Muscle of leg (tissue), 11 donors: ENCODE data around the gene ZIC4. TPM values are rescaled to one million over a fixed set of nuclear protein-coding genes. Genes with fewer than 3 reads are reported as not detected.
A peak's percentile ranks its signal among the peaks of the same experiment; 100 is the strongest.

Source experiments
- DNase-seq: peaks from one replicate; pipeline ENCODE4 v3.0.0; 2013
- H3K27ac ChIP-seq: one replicate; pipeline ENCODE4 v1.5.1; 2013; ENCODE audit warnings: mild to moderate bottlenecking, low read length, control low read depth
- H3K27me3 ChIP-seq: one replicate; pipeline ENCODE4 v1.6.1; 2013; ENCODE audit warnings: low read length; ENCODE audit not compliant: control insufficient read depth, insufficient read depth
- H3K36me3 ChIP-seq: one replicate; pipeline ENCODE4 v1.6.1; 2013; ENCODE audit warnings: low read length; ENCODE audit not compliant: control insufficient read depth, insufficient read depth
- H3K4me1 ChIP-seq: one replicate; pipeline ENCODE4 v1.6.1; 2013; ENCODE audit warnings: low read length; ENCODE audit not compliant: control insufficient read depth, insufficient read depth
- H3K4me3 ChIP-seq: one replicate; pipeline ENCODE4 v1.5.1; 2013; ENCODE audit warnings: low read length, control low read depth
- H3K9me3 ChIP-seq: replicated peaks from 2 replicates; pipeline ENCODE4 v1.6.1; 2013; ENCODE audit warnings: low read depth, low read length; ENCODE audit not compliant: control insufficient read depth
- WGBS: methylation state at CpG from one replicate; pipeline ENCODE4 v1.1.5; 2013; ENCODE audit warnings: missing lambda C conversion rate; ENCODE audit not compliant: insufficient coverage; 5-methylcytosine and 5-hydroxymethylcytosine counted together
- polyA plus RNA-seq, 8 donors: library from polyadenylated mRNA; unstranded; fragments of 120-200 nt; gene quantifications; one replicate each; pipeline versions ENCODE4 v1.2.1 to v1.2.3, GENCODE V29; 2013; ENCODE audit warnings: inconsistent platforms in 1 of 8, low replicate concordance in 1 of 8; ENCODE audit not compliant: insufficient read length in 8 of 8, insufficient read depth in 1 of 8
- total RNA-seq: library from RNA; stranded (reverse); fragments of 120-200 nt; gene quantifications from one replicate; pipeline ENCODE4 v1.2.4, GENCODE V29; 2013

Gene ZIC4
- total and polyA plus RNA-seq, 9 donors, result 1.1 to 6.1 (median 3.6) TPM

DNA sequence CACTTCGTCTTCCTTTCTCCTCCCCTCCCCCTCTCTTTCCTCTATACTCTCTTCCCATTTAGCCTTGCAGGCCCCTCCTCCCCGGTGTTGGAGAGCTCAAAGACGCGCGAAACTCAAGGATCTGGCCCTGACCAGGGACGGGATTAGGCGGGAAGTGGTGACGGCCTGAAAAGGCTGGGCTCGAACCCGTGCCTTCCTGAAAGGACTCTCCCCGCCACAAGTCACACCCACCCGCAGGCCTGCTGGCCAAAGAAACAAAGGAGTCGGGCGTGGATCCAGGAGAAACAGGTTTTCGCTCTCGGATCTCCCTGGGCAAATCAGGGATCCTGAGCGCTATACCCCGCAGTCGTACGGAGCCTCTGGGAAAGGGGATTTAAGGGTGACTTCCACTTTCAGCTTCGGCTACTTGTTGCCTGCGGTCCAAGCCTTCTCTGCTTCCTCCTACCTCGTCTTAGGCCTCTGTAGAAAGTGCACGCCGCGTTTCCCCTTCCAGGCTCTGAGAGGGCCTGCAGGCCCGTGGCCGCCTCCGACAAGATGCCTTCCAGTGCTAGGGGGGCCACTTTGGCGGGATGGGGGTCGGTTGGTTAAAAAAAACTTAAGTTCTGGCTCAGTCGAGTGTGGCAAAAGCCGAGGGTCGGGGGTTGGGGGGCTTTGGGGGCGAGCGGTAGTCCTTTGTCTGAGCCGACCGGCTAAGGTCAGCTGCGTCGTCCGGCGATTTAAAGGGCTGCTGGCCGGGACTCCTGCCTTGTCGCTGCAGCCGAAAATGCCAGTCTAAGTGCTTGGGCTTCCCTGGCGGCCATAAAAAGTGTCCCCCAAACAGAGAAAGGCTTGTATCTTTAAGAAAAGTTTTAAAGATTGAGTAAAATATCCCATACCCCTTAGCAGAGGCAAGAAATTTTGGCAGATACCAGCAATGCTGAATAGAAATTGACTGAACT lies 8.2 kb downstream of the ZIC4 start:
- Histone ChIP-seq H3K27ac (no peak overlapping the region), H3K36me3 (peaks cover 2% of the 10 kb centered on the region), H3K4me3 (no peak overlapping the region), H3K27me3 (peaks cover 70% of the 10 kb centered on the region), H3K4me1 (peaks cover 18% of the 10 kb centered on the region), H3K9me3 (no peaks in the 10 kb centered on the region)
- WGBS, result 29% methylated on average over 24 of the region's 46 CpGs
- no peak for DNase-seq

DNA sequence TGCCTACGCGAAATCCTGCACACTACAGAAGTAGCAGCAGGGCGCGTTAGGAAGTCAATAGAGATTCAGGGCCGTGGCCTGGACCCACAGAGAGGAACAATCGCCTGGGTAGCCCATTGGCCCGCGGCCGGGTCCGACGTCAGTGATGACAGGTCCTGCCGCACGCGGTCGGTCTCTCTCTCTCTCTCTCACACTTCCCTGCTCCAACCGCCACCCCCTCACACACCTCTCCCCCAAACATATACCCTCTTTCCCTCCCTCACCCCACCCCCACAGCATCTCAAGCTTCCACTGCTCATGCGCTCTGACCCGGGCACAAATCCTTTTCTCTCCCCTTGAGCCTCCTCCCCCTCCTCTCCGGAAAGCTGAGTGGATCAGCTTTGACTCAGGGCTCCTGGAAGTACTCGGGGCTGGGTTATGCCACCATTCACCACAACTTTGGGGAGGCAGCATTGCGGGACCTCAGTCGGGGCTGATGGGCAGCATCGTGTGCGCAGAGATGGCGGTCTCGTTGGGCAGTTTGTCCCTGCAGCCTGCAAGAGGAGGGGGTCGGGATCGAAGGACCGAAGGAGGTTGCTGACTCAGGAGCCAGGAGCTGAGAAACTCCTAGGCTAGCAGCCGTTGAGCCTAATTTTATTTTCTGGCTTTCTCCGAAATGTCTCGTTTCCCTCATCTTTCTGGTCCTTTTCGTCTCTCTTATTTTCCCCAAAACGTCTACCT lies 9.0 kb downstream of the ZIC4 start:
- Histone ChIP-seq H3K4me1 (peaks cover 24% of the 10 kb centered on the region), H3K36me3 (peaks cover 2% of the 10 kb centered on the region), H3K27me3 (peaks cover 76% of the 10 kb centered on the region), H3K4me3 (no peak overlapping the region), H3K27ac (no peak overlapping the region), H3K9me3 (no peaks in the 10 kb centered on the region)
- 5% methylated on average over 32 of the region's 34 CpGs for WGBS
- DNase-seq, result no peak

DNA sequence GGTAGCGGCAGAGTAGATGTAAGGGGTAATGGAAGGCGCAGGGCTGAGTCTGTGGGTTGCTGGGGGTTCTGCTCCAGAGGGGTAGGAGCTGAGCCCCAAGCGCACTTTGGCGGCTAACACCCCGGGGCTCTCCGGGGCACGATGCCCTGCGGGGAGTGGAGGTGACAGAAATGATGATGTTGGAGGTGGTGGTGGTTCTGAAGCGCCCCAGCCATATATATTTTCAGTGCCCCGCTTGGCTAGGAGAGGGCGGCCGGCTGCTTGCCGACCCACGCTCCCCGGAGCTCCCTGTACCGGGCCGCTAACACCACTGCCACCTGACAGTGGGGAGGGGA lies 9.7 kb downstream of the ZIC4 start:
- Histone ChIP-seq H3K27me3 (peaks cover 81% of the 10 kb centered on the region), H3K9me3 (no peaks in the 10 kb centered on the region), H3K36me3 (peaks cover 2% of the 10 kb centered on the region), H3K4me3 (no peak overlapping the region), H3K27ac (no peak overlapping the region), H3K4me1 (peaks cover 30% of the 10 kb centered on the region)
- 0% methylated on average over 2 of the region's 17 CpGs for WGBS
- no peak for DNase-seq

DNA sequence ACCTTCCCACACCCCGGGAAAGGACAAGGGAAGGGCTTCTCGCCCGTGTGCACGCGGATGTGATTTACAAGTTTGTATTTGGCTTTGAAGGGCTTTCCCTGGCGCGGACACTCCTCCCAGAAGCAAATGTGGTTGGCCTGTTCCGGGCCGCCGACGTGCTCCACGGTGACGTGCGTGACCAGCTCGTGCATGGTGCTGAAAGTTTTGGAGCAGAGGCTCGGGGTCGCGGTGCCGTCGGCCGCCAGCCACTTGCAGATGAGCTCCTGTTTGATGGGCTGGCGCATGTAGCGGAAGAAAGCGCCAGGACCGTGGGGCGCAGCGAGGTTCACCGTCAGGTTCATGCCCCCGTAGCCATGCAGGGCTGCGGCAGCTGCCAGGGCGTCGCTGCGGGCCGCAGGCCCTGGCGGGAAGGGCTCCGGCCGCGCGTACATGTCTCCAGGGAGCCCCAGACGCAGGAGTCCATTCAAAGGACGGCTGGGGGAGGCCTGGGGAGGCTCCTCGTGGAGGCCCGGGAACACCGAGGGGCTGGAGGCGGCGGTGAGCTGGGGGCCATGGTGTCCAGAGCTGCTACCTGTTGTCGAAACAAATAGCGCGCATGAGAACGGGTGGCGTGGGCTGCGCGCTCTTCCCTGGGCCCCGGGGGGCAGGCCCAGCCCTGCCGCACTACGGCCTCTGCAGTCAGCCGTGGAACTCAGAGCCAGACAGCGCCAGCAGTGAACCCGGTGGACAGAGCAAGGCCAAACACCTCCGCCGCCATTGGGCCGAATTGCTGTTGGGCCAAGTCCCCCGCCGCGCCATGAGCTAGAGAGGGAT lies 10.2 kb downstream of the ZIC4 start:
- peaks cover 86% of the 10 kb centered on the region for H3K27me3 ChIP-seq
- DNase-seq, result no peak
- H3K9me3 ChIP-seq, result no peaks in the 10 kb centered on the region
- peaks cover 34% of the 10 kb centered on the region for H3K4me1 ChIP-seq
- H3K36me3 ChIP-seq, result peaks cover 2% of the 10 kb centered on the region
- H3K27ac ChIP-seq, result no peak overlapping the region
- WGBS, result 11% methylated on average over 64 of the region's 65 CpGs
- H3K4me3 ChIP-seq, result no peak overlapping the region

DNA sequence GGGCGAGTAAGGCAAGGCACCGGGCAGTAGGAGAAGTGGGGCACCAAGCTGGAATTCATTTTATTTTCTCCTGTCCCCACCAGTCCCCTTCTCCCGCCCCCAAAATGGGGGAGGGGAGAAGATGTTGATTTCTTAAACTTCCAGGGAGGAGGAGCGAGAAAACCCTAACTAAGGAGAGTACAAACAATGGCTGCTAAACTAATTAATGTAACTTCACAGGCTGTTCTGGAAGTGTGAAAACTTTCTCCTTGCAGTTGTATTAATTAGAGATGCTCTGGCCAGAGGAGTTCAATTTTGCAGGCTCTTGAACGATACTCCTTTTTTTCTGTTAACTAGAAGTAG lies 11.5 kb downstream of the ZIC4 start:
- Histone ChIP-seq H3K4me3 (no peak overlapping the region), H3K4me1 (peaks cover 37% of the 10 kb centered on the region), H3K27ac (no peak overlapping the region), H3K9me3 (no peaks in the 10 kb centered on the region), H3K36me3 (peaks cover 2% of the 10 kb centered on the region), H3K27me3 (peaks cover 91% of the 10 kb centered on the region)
- no peak for DNase-seq
- WGBS, result no CpG with 5 or more reads among the region's 5 CpGs

DNA sequence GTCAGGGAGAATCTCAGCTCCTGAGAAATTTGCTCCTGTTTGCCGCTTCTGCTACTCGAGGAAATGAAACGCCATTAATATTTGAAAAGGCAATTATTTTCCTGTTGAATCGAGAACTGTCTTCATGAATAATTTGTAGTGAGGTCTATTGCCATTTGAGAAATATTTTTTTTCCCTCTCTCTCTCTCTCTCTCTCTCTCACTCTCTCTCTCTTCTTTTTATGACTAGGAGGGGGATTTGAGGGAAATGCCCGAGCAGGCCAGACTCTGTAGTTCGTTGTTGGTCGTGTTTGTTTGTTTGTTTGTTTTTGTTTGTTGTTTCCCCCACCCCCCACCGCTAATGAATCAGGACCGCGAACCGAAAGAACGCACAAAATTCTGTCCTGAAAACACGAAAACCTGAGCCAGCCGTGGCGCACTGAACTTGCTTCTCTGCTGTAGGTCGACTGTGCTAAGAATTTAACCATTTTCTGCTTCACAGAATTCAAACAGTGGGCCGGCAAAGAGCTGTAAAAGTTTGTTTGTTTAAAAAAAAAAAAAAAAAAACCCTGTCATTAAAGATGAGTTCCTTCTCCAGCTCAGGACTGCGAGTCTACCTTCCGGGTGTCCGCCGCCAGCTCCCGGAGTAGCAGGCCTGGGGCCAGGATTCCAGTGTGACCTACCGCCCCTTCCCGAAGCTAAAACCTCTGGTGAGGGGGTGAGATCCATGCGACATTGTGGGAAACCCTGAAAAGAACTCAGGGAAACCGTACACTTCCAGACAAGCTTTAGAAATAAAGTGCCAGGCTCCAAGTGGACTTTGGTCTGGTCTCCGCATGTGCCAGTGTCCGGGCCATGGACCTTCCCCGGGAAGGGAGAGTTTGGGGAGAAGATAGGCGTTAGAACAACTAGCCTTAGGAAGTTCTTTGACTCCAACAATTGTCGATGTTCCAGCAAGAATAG lies 12.1 kb downstream of the ZIC4 start:
- H3K36me3 ChIP-seq, result peaks cover 2% of the 10 kb centered on the region
- peaks cover 37% of the 10 kb centered on the region for H3K4me1 ChIP-seq
- H3K9me3 ChIP-seq, result no peaks in the 10 kb centered on the region
- H3K4me3 ChIP-seq, result peak overlapping the region; percentile 59
- peak overlapping the region; percentile 88 for H3K27ac ChIP-seq
- whole genome bisulfite sequencing, result 25% methylated on average over 4 of the region's 31 CpGs
- H3K27me3 ChIP-seq, result peaks cover 98% of the 10 kb centered on the region
- DNase-seq, result no peak

DNA sequence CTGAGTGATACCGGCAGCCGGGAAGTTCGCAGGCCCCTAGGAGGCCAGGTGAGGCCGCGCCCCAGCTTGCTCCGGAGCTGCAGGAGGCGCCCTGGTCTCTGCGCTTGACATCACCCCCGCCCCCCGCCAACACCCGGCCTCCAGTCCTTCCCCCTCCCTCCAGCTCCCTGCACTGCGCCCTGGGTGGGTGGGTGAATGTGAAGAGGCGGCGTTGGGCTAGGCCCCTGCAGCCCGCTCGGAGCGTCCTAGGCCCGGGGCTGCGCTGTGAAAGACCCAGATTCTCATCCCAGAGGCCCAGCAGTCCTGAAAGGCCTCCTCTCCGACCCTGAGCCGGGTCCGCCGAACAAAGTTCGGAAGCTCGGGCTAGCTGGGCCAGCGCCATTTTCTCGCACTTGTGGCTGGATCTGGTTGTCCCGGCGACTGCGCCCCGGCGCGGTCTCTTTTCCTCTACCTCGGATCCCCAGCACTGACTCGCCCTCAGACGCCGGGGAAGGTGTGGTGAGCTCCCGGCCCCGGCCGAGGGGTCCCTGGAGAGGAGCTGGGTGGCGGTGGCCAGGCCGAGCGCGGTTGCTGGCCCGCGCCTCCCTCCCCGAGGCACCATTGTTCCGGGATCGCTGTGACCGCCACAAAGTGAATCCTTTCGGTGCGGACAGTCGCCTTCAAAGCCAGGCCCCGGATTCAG lies 12.9 kb downstream of the ZIC4 start:
- Histone ChIP-seq H3K4me3 (peak overlapping the region; percentile 59), H3K4me1 (peaks cover 37% of the 10 kb centered on the region), H3K9me3 (no peaks in the 10 kb centered on the region), H3K36me3 (peaks cover 2% of the 10 kb centered on the region), H3K27me3 (peaks cover 100% of the 10 kb centered on the region), H3K27ac (peak overlapping the region; percentile 88)
- WGBS, result 4% methylated on average over 41 of the region's 54 CpGs
- peak; percentile 57 for DNase-seq

DNA sequence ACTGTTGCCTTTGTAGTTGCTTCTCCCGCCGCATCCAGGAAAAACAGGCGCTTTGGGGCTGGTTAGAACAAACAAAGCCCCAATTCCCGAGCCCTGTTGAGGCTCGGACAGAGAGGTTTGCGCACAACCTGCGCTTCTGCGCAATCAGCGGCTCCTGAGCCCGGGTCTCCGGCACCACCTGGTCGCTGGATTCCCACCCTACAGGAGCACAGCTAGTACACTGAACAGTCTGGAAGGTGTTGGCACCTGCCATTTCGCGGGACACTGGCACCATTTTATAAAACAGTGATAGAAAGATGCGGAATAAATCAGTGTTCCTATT lies 13.8 kb downstream of the ZIC4 start:
- WGBS, result 5% methylated on average over 7 of the region's 15 CpGs
- peak overlapping the region; percentile 92 for H3K27ac ChIP-seq
- peaks cover 100% of the 10 kb centered on the region for H3K27me3 ChIP-seq
- H3K4me3 ChIP-seq, result peak overlapping the region; percentile 59
- DNase-seq, result no peak
- peaks cover under 1% of the 10 kb centered on the region for H3K36me3 ChIP-seq
- H3K9me3 ChIP-seq, result no peaks in the 10 kb centered on the region
- H3K4me1 ChIP-seq, result peaks cover 37% of the 10 kb centered on the region
